Esophagus (tissue), 2 donors: ENCODE data around the gene GABRD. TPM values are rescaled to one million over a fixed set of nuclear protein-coding genes. Genes with fewer than 3 reads are reported as not detected.

Source experiments
- H3K27ac ChIP-seq, 2 donors: one replicate each; pipeline ENCODE4 v1.5.1; 2013; ENCODE audit warnings: low read depth in 2 of 2, mild to moderate bottlenecking in 2 of 2, inconsistent platforms in 1 of 2, low read length in 1 of 2, moderate library complexity in 1 of 2
- H3K27me3 ChIP-seq, 2 donors: one replicate each; pipeline ENCODE4 v1.6.1; 2013; ENCODE audit warnings: low read length in 2 of 2, control low read depth in 1 of 2, mild to moderate bottlenecking in 1 of 2; ENCODE audit not compliant: insufficient read depth in 2 of 2, control insufficient read depth in 1 of 2
- H3K36me3 ChIP-seq, 2 donors: one replicate each; pipeline ENCODE4 v1.6.1; 2013; ENCODE audit warnings: low read length in 1 of 2; ENCODE audit not compliant: control insufficient read depth in 2 of 2, insufficient read depth in 2 of 2
- H3K4me1 ChIP-seq, 2 donors: one replicate each; pipeline ENCODE4 v1.6.1; 2013; ENCODE audit warnings: low read length in 1 of 2; ENCODE audit not compliant: control insufficient read depth in 2 of 2, insufficient read depth in 2 of 2
- H3K4me3 ChIP-seq, 2 donors: one replicate each; pipeline ENCODE4 v1.5.1; 2013; ENCODE audit warnings: low read length in 2 of 2, mild to moderate bottlenecking in 2 of 2, low read depth in 1 of 2, moderate library complexity in 1 of 2
- H3K9me3 ChIP-seq, 2 donors: one replicate each; pipeline ENCODE4 v1.6.1; 2013; ENCODE audit warnings: mild to moderate bottlenecking in 2 of 2, low read depth in 1 of 2, low read length in 1 of 2, moderate library complexity in 1 of 2; ENCODE audit not compliant: control insufficient read depth in 2 of 2, insufficient read depth in 1 of 2
- WGBS, 2 donors: extraction: QIAGEN DNeasy Blood & Tissue Kit; methylation state at CpG; one replicate each; pipeline ENCODE4 v1.1.7; 2013; 5-methylcytosine and 5-hydroxymethylcytosine counted together
- polyA plus RNA-seq, 2 donors: library from polyadenylated mRNA; stranded (reverse); fragments of 200-250 nt; gene quantifications; one replicate each; pipeline ENCODE4 v1.2.3, GENCODE V29; 2013
- donor health status: healthy with polysubstance abuse.
- donor health status: Bipolar disorder and iron deficiency.

Gene GABRD
- polyA plus RNA-seq, 2 donors = 0.27 to 0.90 TPM

DNA sequence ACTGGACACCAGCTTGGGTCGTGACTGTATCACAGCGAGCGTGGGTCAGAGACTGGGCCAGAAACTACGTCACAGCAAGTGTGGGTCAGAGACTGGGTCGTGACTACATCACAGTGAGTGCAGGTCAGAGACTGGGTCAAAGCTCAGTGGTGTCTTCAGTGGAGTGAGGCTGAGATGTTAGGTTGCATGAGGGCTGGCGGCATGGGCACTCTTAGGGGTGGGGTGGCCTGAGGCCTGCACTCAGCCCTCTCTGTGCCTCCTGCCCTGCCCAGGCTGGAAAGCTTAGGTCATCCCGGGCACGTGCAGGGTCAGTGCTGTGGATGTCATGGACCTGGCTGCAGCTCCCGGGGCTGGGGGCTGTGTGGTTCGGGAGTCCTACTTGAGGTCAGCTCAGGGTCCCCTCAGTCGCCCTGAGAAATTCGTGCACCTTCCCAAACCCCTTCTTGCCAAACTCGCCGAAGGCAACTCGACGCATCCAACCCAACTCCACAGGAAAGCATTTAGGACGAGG, 34.5 kb upstream of the GABRD start:
- H3K9me3 ChIP-seq = no peaks in the 10 kb centered on the region
- no peak overlapping the region for H3K4me3 ChIP-seq
- WGBS, 2 donors = 85 to 86% methylated on average over 17 of the region's 17 CpGs
- peaks cover 0 to 4% of the 10 kb centered on the region in 2 donors for H3K4me1 ChIP-seq
- H3K36me3 ChIP-seq = no peaks in the 10 kb centered on the region
- no peaks in the 10 kb centered on the region for H3K27me3 ChIP-seq
- H3K27ac ChIP-seq = no peak overlapping the region

DNA sequence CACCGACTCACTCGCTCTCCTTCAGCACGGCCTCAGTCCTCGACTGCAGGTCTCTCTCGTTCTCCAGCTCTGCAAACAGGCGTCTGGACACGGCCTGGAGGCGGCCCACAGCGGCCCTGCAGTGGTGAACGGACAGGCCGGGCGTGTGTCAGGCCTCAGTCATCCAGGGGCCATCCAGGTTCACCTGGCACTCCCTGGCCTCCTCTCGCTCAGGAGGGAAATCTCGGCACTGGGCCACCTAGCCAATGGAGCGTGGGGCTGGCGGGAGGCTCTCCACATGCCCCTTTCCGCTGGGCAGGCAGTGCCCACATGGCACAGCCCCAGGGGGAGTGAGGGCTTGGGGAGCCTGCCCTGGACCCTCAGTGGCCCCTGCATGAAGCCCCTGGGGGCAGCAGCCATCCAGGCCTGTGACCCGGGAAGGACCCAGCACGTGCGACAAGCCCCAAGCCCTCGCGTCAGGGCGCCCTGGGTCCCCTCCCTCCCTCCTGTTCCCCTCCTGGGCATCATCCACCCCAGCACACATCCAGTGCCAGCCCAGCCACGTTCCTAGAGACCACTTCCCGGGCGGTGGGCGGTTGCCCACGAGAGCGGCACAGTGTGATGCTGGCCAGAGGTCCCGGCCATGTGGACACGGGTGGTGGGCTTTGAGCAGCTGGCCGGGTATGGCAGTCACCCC, 33.6 kb upstream of the GABRD start:
- Histone ChIP-seq H3K27me3 (no peaks in the 10 kb centered on the region), H3K4me3 (no peak overlapping the region), H3K36me3 (no peaks in the 10 kb centered on the region), H3K27ac (no peak overlapping the region), H3K4me1 (peaks cover 0 to 4% of the 10 kb centered on the region in 2 donors), H3K9me3 (no peaks in the 10 kb centered on the region)
- WGBS, 2 donors = 83% methylated on average over 26 to 32 of the region's 32 CpGs

DNA sequence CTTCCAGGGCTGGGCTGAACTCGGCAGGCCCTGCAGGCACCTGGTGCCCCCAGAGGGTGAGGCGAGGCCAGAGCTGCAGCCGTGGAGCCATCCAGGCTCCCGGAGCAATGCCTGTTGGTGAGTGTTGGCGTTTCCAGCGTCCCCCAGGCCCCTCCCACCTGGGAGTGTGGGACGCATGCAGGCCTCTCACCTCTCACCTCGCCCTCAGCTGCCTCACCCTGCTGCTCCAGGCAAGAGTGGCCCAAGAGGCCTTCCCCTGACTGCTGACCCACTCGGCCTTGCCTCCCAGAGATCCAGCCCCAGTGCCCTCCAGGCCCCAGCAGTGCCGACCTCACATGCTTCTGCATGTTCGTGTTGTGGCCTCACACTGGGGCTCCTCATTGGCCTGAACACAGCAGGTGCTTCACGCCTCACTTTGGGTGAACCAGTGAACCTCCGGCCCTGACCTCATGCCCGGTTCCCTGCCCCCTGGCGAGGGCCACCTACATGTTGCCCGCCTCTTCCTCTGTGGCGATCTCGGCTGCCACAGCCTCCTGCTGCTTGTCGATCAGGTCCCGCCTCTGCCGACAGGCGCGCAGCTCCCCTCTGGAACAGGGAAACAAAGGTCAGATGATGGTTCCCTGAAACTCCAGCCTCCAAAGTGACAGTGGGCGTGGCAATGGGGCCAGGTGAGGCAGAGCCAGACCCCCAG, 32.5 kb upstream of the GABRD start:
- no peaks in the 10 kb centered on the region for H3K27me3 ChIP-seq
- peaks cover 0 to 4% of the 10 kb centered on the region in 2 donors for H3K4me1 ChIP-seq
- WGBS, 2 donors = 79 to 81% methylated on average over 20 to 24 of the region's 24 CpGs
- no peaks in the 10 kb centered on the region for H3K36me3 ChIP-seq
- no peak overlapping the region for H3K27ac ChIP-seq
- no peaks in the 10 kb centered on the region for H3K9me3 ChIP-seq
- no peak overlapping the region for H3K4me3 ChIP-seq

DNA sequence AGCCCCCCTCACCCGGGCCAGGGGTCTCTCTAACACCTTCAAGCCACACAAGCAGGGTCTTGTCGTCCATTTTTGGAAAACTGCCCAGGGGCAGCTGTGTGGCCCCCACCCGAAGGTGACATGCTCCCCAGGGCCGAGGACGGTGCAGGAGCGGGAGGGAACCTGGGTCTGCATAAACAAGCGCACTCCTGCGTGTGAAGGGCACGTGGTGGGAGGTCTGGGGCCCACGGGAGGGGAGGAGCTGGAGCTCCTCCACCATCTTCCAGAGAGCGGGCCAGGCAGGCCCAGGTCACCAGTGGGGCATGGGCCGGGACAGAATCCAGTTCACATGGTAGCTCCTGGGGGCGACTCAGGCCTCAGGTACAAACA, 32.0 kb upstream of the GABRD start:
- Histone ChIP-seq H3K4me1 (peaks cover 0 to 4% of the 10 kb centered on the region in 2 donors), H3K9me3 (no peaks in the 10 kb centered on the region), H3K27me3 (no peaks in the 10 kb centered on the region), H3K36me3 (no peaks in the 10 kb centered on the region), H3K4me3 (no peak overlapping the region), H3K27ac (no peak overlapping the region)
- WGBS, 2 donors = 84 to 85% methylated on average over 13 of the region's 13 CpGs

DNA sequence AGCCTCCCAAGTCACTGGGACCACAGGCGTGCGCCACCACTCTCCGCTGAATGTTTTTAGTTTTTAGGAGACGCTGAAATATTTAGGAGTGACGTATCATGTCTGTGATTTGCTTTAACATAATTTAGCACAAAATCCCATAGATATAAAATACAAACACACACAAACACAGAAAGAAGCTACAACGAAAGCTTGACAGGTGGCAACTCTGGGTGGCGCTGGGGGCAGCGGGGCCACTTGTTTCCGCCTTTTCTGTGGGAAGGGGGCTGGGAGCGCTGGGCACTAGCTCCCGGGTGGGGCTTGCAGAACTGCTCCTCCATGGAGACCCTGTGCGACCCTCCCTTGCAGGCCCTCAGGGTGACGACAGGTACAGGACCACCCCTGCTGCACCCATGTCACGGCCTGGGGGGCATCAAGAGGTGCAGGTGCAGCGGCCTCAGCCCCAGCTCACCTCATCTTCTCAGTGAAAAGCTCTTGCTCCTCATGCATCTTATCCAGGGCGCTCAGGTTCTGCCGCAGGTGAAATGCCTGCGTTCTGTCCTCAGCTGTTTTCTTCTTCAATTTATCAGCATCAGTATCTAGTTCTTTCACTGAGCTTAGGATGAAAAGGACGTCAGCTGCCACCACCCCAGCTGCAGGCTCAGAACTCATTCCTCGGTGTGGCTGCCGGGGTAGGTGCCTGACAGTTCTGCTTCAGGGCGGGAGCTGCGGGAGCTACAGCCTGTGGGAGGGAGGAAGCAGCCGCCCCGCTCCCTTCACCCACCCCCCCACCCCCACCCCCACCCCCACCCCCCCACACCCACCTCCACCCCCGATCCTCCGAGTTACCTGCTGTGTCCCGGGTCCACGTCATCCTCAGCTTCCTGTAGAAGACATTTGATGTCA, 30.8 kb upstream of the GABRD start:
- Histone ChIP-seq H3K9me3 (no peaks in the 10 kb centered on the region), H3K27me3 (no peaks in the 10 kb centered on the region), H3K27ac (no peak overlapping the region), H3K4me1 (peaks cover 0 to 4% of the 10 kb centered on the region in 2 donors), H3K36me3 (no peaks in the 10 kb centered on the region), H3K4me3 (no peak overlapping the region)
- WGBS, 2 donors = 51 to 56% methylated on average over 29 of the region's 29 CpGs

DNA sequence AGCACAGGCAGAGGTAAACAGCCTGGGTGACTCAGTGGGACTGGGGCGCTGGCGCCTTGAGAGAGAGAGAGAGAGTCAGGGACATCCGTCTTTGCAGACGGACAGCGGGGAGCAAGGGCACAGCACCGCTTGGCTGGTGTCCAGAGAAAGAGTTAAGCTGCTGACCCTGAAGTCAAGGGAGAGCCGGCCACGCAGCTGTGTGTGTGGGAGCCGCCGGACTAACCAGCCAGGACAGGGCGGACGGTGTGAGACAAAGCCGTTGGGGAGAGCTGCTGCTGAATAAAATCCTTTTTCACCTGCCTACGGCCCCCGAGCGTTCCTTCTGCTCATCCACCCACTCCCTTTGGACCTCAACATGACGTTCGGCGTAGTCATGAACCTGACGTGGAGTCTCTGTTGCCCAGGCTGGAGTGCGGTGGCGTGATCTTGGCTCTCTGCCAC, 30.0 kb upstream of the GABRD start:
- no peaks in the 10 kb centered on the region for H3K27me3 ChIP-seq
- H3K27ac ChIP-seq = no peak overlapping the region
- peaks cover 0 to 4% of the 10 kb centered on the region in 2 donors for H3K4me1 ChIP-seq
- no peaks in the 10 kb centered on the region for H3K36me3 ChIP-seq
- H3K9me3 ChIP-seq = no peaks in the 10 kb centered on the region
- H3K4me3 ChIP-seq = no peak overlapping the region
- 53 to 63% methylated on average over 22 of the region's 22 CpGs for WGBS, 2 donors

DNA sequence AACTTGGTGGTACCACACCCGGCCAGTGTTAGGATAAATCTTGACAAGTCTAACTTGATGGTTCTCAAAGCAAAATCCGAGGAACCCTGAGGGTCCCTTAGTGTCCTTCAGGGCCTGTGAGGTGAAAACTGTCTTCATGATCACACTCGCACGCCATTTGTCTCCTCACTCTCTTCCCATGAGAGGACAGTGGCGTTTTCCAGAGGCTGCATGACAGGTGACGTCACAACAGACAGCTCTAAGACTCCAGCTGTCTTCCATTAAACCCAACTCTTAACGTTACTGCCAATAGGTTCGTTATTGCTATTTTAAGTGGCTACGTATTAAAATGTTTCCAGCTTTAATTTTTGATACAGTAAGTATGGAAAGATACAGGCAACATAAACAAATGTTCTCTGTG, 29.4 kb upstream of the GABRD start:
- Histone ChIP-seq H3K4me1 (peaks cover 0 to 4% of the 10 kb centered on the region in 2 donors), H3K27ac (no peak overlapping the region), H3K4me3 (no peak overlapping the region), H3K9me3 (no peaks in the 10 kb centered on the region), H3K36me3 (no peaks in the 10 kb centered on the region), H3K27me3 (no peaks in the 10 kb centered on the region)
- 65 to 69% methylated on average over 9 of the region's 9 CpGs for WGBS, 2 donors

DNA sequence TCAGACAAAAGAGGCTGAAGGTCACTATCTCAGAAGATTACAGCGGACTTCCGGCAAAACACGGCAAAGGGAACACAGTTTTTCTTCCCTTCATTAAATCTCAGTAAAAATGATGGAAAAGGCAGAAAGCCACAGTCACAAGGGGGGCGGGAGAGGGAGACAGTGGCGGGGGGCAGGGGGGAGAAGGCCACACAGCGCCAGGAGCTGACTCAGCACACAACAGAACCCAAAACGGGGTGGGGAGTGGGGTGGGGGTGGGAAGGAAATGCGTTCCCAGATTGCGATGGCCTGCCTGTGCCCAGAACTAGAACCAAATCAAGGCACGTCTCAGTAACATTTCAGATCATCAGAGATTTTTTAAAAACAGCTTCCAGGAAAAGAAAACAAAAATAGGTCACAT, 28.9 kb upstream of the GABRD start:
- 41 to 43% methylated on average over 10 of the region's 10 CpGs for WGBS, 2 donors
- H3K4me3 ChIP-seq = no peak overlapping the region
- no peaks in the 10 kb centered on the region for H3K36me3 ChIP-seq
- no peak overlapping the region for H3K27ac ChIP-seq
- no peaks in the 10 kb centered on the region for H3K9me3 ChIP-seq
- H3K4me1 ChIP-seq = peaks cover 0 to 4% of the 10 kb centered on the region in 2 donors
- no peaks in the 10 kb centered on the region for H3K27me3 ChIP-seq

DNA sequence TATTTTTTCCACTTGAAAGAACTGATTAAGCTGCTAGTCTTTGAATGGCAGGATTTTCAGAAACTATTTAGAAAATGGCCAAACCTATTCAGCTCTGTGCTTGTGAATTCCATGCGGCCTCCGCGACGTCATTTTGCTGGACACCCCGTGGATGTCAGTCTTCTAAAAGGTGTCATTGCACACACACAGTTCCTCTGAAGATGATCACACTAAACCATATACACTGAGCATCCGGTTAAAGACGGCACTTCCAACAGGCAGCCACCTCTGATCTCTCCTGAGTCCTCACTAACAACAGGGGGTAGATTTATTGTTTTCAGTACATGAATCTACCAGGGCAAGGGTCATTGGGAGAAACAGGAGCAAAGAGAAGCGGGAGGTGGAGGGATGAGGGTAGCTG, 24.6 kb upstream of the GABRD start:
- no peaks in the 10 kb centered on the region for H3K4me1 ChIP-seq
- 68 to 76% methylated on average over 8 of the region's 8 CpGs for WGBS, 2 donors
- no peaks in the 10 kb centered on the region for H3K36me3 ChIP-seq
- H3K9me3 ChIP-seq = no peaks in the 10 kb centered on the region
- no peaks in the 10 kb centered on the region for H3K27me3 ChIP-seq
- H3K27ac ChIP-seq = no peak overlapping the region
- H3K4me3 ChIP-seq = no peak overlapping the region
